ENCODE results near the gene RPS15.

Gene RPS15

DNA sequence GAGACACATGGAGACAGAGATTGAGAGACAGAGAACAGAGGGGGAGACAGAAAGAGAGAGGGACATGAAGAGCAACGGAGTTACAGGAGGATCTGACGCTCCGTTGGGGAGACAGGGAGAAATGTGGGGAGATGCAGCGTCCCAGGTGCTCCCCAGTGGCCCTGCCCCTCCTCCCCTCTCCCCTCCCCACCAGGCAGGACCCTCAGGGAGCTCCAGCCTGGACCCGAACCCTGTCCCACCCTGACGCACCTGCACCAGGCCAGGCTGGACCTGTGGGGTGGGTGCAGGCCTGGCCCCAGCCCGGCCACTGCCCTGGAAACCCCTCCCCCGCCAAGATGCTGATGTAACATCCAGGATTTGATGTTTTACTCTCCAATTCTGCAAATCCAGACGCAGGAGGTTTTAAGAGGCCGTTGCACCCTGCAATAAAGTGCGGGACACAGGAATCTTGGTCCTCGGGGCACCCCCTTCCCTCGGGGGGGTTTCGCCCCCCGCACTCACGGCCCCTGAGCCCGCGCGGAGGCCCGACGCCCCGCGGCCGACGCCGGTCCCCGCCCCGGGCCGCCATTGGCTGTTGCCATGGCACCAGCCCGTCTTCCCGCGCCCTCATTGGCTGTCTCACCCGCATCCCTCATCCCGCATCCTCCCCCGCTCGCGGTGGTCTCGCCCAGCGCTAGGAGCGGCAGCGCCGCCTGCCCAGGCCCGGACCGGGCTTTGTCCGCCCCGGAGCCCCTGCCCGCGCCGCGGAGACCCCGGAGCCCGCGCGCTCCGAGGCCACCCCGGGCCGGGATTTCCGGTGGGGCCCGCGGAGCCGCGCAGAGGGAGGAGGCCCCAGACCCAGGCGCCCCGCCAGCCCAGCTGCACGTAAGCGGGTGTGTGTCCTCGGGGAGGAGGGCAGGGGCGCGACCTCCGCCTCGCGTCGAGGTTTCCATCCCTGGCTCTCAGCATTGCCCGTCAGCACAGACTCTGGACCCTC, 11.6 kb downstream of the RPS15 start, which contains the start of gene APC2:
TSS of gene APC2 (plus strand) at position 655 of the 976 bp plus-strand sequence. CDS start 2,881 bp downstream, outside the sequence.
- Histone ChIP-seq H3K79me2 (no peaks in the 10 kb centered on the region), H3K9ac (no peak within 1 kb of the TSS), H3K36me3 (ENCODE audit: control insufficient read depth, insufficient read depth, low read length) (no peaks in the 10 kb centered on the region), H3K4me2 (ENCODE audit: low read length) (no peak within 1 kb of the TSS), H3K27me3 (ENCODE audit: control insufficient read depth, insufficient read depth, low read length) (peaks cover 19% of the 10 kb centered on the region), H3K4me3 (ENCODE audit: low read depth, low read length) (no peak within 1 kb of the TSS), H3K9me3 (ENCODE audit: control insufficient read depth, low read length) (no peaks in the 10 kb centered on the region), H3K4me1 (peaks cover 6% of the 10 kb centered on the region), H3K27ac (no peak within 1 kb of the TSS), H2AFZ (no peak within 1 kb of the TSS)
- TF ChIP-seq CTCF (IDR thresholded peaks at IDR 0.05): no peak

DNA sequence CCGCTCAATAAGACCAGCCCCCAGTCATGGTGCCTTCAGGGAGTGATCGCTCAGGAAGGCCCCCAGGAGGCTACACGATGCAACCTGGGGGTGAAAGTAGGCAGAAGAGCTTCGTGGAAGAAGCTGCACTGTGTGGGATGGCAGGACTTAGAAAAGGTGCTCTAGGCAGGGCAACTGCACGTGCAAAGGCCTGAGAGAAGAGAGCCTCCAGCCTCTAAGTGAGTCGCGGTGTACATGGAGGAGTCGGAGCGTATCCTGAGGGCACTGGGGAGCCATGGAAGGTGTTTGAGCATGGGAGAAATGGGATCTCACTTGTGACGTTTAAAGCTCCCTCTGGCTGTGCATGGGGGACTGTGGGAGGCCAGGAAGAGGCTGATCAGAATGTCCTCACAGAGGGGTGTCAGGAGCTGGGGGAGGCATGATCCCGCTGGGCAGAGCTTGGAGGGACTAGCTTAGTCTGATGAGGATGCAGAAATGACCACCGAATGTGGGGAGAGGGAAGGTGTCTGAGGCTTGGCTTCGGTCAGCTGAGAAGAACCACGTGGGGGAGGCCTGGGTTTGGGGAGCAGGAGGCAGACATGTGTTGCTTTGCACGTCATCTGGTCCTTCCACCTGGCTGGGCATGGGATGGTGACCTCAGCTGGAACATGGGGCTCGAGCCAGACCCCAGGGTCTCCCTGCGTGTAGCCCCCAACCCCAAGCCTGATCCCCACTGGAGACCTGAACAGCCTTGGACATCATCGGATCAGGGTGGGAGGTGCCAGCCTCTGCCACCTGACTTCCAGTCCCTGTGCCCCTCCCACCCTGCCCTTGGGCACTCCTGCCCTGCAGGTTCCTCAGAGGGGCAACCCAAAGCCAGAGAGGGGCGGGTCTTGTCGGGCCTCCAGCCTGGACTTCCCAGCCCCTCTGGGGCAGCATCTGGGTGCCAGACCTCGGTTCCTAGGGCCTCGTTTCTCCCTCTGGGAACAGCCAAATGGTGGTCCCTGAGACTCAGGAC, 12.8 kb downstream of the RPS15 start:
- Histone ChIP-seq H3K4me3 (ENCODE audit: low read depth, low read length) (no peak overlapping the region), H2AFZ (no peak overlapping the region), H3K27me3 (ENCODE audit: control insufficient read depth, insufficient read depth, low read length) (peaks cover 19% of the 10 kb centered on the region), H3K36me3 (ENCODE audit: control insufficient read depth, insufficient read depth, low read length) (no peaks in the 10 kb centered on the region), H3K4me2 (ENCODE audit: low read length) (no peak overlapping the region), H3K9me3 (ENCODE audit: control insufficient read depth, low read length) (no peaks in the 10 kb centered on the region), H3K79me2 (no peaks in the 10 kb centered on the region), H3K4me1 (no peaks in the 10 kb centered on the region), H3K27ac (no peak overlapping the region), H3K9ac (no peak overlapping the region)
- no peak for TF ChIP-seq CTCF (IDR thresholded peaks at IDR 0.05)

- Histone ChIP-seq H3K4me1 (peaks cover 3% of the 10 kb centered on the region), H3K79me2 (no peaks in the 10 kb centered on the region), H3K36me3 (ENCODE audit: control insufficient read depth, insufficient read depth, low read length) (no peaks in the 10 kb centered on the region), H3K9me3 (ENCODE audit: control insufficient read depth, low read length) (no peaks in the 10 kb centered on the region), H3K4me2 (ENCODE audit: low read length) (no peak overlapping the region), H3K27me3 (ENCODE audit: control insufficient read depth, insufficient read depth, low read length) (peaks cover 17% of the 10 kb centered on the region), H3K9ac (no peak overlapping the region), H2AFZ (no peak overlapping the region), H3K4me3 (ENCODE audit: low read depth, low read length) (no peak overlapping the region), H3K27ac (no peak overlapping the region)
- TF ChIP-seq CTCF (IDR thresholded peaks at IDR 0.05): no peak
Measured at GRCh38 chr19:1451916-1452801, 14.0 kb downstream of the RPS15 start.

GRCh38 chr19:1452802-1453524, 14.8 kb downstream of the RPS15 start:
- H3K4me1 ChIP-seq: peaks cover 3% of the 10 kb centered on the region
- TF ChIP-seq CTCF (IDR thresholded peaks at IDR 0.05): no peak
- no peak overlapping the region for H2AFZ ChIP-seq
- H3K36me3 ChIP-seq (ENCODE audit: control insufficient read depth, insufficient read depth, low read length): no peaks in the 10 kb centered on the region
- no peak overlapping the region for H3K9ac ChIP-seq
- H3K27me3 ChIP-seq (ENCODE audit: control insufficient read depth, insufficient read depth, low read length): peaks cover 17% of the 10 kb centered on the region
- H3K4me3 ChIP-seq (ENCODE audit: low read depth, low read length): no peak overlapping the region
- no peaks in the 10 kb centered on the region for H3K9me3 ChIP-seq (ENCODE audit: control insufficient read depth, low read length)
- no peak overlapping the region for H3K4me2 ChIP-seq (ENCODE audit: low read length)
- no peaks in the 10 kb centered on the region for H3K79me2 ChIP-seq
- no peak overlapping the region for H3K27ac ChIP-seq

Data from parathyroid adenoma (tissue), 2 donors.